Measurements from ENCODE around the gene VAPB.
"Not testable (repeated sequence)": the region's sequence is repeated elsewhere in the genome, so short reads cannot be mapped to it uniquely, and the experiment has no call there.

Gene VAPB

GRCh38 chr20:58388882-58389323 is at the start of gene VAPB:
TSS of gene VAPB (plus strand) at chr20:58389229. CDS start at chr20:58389460, 231 bp downstream.
- DNase-seq (ENCODE audit: low read depth in 2 of 2) = peak; percentile 93 to 95

DNA sequence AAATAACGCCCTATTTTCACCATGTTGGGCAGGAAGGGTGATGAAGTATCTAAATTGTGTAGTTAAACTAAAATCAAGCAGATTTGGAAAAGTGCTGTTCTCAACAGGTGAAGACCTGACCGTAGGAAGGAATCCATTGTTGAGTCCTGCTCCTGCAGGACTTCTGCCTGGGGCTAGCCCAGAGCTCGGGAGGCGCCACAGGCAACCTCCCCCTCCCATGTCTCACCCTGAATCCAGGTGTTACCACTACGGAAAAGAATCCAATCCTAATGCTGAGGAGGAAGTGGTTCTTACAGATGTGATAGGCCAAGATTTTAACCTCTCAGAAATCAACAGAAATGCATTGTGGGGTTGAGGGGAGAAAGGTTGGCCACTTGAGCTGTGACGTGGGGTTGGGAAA is 49.3 kb upstream of the VAPB start:
- DNase-seq (ENCODE audit: low read depth in 2 of 2) = no peak

GRCh38 chr20:58340151-58340550 is 48.9 kb upstream of the VAPB start:
- DNase-seq (ENCODE audit: low read depth in 2 of 2) = no peak

GRCh38 chr20:58340853-58341252 is 48.2 kb upstream of the VAPB start:
- DNase-seq (ENCODE audit: low read depth in 2 of 2) = no peak

DNA sequence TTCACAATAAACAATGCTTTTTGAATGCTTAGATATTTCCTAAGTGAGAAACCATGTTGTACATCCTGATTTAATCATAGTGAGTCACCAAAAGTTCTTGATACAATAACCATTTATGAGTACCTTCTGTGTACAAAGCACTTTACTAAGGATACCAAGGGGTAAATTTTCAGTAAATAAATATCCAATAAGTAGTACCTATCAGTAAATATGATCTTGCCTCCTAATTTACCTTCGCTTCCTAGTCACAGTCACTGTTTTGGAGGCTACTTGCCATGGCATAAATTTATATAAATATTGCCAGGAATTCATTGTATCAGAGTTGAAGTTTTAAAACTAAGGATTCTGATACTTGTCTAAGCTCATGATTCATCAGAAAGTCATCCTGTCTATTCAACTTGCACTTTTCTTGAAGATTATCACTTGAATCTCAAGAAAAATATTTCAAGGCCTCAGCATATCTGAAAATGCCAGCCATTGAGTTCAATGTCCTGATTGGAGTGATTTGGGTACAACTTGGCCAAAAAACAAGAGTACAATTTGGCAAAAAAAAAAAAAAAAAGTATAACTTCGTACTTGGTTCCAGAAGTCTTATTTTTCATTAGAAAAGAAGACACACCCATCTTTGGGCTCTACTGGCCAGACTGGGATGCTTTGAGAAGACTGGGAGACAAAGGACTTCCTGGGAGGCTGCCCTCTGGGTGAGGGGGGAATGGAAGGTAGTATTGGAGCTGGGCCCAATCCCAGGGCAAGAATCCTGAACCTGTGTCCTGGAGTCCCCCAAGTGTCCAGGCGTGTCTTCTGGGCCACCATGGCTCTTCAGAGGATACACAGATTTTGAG is 46.7 kb upstream of the VAPB start:
- no peak for DNase-seq (ENCODE audit: low read depth in 2 of 2)

- DNase-seq (ENCODE audit: low read depth in 2 of 2) = no peak
These were observed 44.3 kb upstream of the VAPB start for GRCh38 chr20:58344741-58345140.

- DNase-seq (ENCODE audit: low read depth in 2 of 2) = no peak
These were observed 39.5 kb upstream of the VAPB start for GRCh38 chr20:58349570-58349969.

DNA sequence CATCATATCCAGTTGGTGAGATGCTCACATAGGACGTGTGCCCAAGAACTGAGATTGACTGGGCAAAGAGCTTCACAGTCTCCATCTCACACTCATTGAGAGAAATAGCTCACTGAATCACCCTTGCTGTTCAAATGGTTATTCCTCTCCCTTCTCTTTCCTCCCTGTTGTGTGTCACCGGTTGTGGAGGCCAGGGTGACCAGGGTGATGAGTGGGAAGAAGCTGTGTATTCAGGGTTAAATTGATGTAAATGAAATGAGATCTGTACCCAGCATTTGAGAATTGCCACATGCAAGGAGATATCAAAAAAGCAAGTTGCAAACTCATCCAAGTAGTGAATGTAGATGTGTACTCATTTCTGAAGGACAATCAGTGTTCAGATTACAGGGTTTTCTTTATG is 36.6 kb upstream of the VAPB start:
- DNase-seq (ENCODE audit: low read depth in 2 of 2) = peak in 1 of 2 donors; percentile 45

- no peak for DNase-seq (ENCODE audit: low read depth in 2 of 2)
These were observed 29.6 kb upstream of the VAPB start for GRCh38 chr20:58359441-58359840.

GRCh38 chr20:58360936-58361335 is 28.1 kb upstream of the VAPB start:
- DNase-seq (ENCODE audit: low read depth in 2 of 2) = no peak

DNA sequence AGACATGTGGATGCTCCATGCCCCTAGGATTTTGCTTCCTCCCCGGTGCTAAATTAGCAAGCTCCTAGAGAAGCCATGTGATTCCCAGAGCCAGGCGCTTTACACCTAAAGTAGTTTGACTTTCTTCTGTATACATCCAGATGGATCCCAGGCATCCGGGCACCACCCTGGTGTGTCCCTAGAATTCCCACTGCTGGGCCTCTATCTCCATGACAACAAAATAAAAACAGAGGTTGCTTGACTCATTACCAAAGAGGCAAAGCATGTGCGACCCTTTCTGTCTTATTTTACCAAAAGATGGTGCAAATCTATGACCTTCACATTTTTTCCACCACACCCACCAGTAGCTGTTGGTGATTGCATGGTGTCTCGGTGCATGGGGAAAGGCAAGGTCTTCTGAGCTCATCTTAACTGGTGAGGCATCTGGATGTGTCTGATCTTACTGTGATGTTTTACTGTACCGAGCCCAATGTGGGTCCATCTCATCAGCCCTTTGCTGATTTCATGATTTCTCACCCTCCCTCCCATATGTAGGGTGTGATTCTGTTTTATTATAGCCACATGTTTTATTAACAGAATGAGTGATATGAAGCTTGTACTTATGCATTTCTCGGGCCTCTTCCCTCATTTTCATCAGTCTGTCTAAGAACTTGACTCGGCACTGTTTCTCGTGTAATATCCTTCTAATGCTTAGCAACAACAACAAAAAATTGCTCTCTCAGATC is 27.4 kb upstream of the VAPB start:
- peak in 1 of 2 donors; percentile 4 for DNase-seq (ENCODE audit: low read depth in 2 of 2)

DNA sequence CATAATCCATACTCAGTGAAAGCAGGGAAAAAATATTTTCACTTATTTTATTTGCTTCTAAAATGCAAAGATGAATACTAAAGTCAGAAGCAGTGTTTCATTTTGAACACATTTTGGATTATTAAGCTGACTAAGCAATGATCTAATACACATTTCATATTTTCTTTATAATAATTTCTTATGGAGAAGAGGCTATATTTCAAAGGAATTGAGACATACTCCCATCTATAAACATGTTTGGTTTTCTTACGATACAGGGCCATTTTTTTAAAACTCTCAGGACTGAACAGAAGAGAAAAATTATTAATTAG is 26.9 kb upstream of the VAPB start:
- no peak for DNase-seq (ENCODE audit: low read depth in 2 of 2)

- DNase-seq (ENCODE audit: low read depth in 2 of 2) = no peak
These were observed 26.1 kb upstream of the VAPB start for GRCh38 chr20:58362970-58363369.

DNA sequence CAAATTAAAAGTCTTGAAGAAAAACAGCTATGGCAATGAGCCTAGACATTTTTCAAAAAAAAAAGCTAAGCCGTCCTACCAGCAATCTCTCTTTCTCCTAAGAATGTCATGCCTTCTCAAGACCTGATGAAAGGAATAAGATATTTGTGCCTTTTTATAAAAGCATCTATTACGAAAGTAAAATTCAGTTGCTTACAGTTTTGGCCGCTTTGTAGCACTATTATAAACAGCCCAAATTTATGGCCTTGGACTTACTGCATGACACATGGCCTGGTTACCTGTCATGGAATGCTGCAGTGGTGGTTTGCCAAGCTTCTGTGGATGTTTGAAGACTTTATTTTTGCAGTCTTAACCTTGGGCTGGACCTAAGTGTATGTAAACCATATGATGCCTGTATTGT is 22.2 kb upstream of the VAPB start:
- no peak for DNase-seq (ENCODE audit: low read depth in 2 of 2)

GRCh38 chr20:58372806-58373205 is 16.2 kb upstream of the VAPB start:
- DNase-seq (ENCODE audit: low read depth in 2 of 2) = no peak

DNA sequence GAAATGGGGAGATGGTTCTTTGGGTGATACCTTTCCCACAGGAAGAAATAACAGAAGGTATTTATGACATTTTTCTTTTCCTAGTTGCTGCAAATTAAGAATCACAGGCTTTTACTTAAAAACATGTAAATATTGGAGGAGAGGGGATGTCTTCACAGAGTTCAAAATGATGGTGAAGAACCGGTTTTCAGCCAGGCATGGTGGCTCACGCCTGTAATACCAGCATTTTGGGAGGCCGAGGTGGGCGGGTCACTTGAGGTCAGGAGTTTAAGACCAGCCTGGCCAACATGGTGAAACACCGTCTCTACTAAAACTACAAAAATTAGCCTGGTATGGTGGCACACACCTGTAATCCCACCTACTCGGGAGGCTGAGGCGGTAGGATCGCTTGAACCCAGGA is 15.7 kb upstream of the VAPB start:
- DNase-seq (ENCODE audit: low read depth in 2 of 2) = not testable (repeated sequence)

GRCh38 chr20:58374027-58374850 is 14.8 kb upstream of the VAPB start:
- DNase-seq (ENCODE audit: low read depth in 2 of 2) = no peak

GRCh38 chr20:58374906-58375758 is 13.9 kb upstream of the VAPB start:
- DNase-seq (ENCODE audit: low read depth in 2 of 2) = no peak

GRCh38 chr20:58375759-58376352 is 13.2 kb upstream of the VAPB start:
- no peak for DNase-seq (ENCODE audit: low read depth in 2 of 2)

GRCh38 chr20:58377017-58377416 is 12.0 kb upstream of the VAPB start:
- DNase-seq (ENCODE audit: low read depth in 2 of 2) = no peak
